GM23338 (cell line): ENCODE measurements around the gene RPUSD1.

Experiments used
- CREB1 ChIP-seq: fragments of 250-450 bp; sonication (Bioruptor Pico); IDR thresholded peaks from 2 replicates; pipeline ENCODE4 v1.5.0; 2020; ENCODE audit warnings: low read depth, mild to moderate bottlenecking, moderate library complexity
- CTCF ChIP-seq, 2 experiments: fragments of 200-600 bp in 1 of 2; sonication (generic) in 1 of 2; conservative IDR thresholded peaks; 2 replicates each; pipeline versions ENCODE4 v1.5.1 to v1.6.1; 2016 to 2017; ENCODE audit warnings: antibody characterized with exemption in 2 of 2, low read depth in 2 of 2, mild to moderate bottlenecking in 2 of 2, moderate library complexity in 1 of 2
- ETS1 ChIP-seq: IDR thresholded peaks from 2 replicates; pipeline ENCODE4 v1.6.1; 2016; ENCODE audit warnings: antibody characterized with exemption
- EZH2 ChIP-seq: fragments of 200-600 bp; sonication (generic); IDR thresholded peaks from one replicate; pipeline ENCODE4 v1.8.0; 2017; ENCODE audit warnings: antibody characterized with exemption, mild to moderate bottlenecking, low read depth; ENCODE audit not compliant: unreplicated experiment
- EZH2phosphoT487 ChIP-seq: fragments of 200-600 bp; sonication (generic); IDR thresholded peaks from one replicate; pipeline ENCODE4 v1.8.1; 2018; ENCODE audit warnings: antibody characterized with exemption; ENCODE audit not compliant: unreplicated experiment
- POLR2AphosphoS5 ChIP-seq: IDR thresholded peaks from 2 replicates; pipeline ENCODE4 v1.6.1; 2016; ENCODE audit warnings: antibody characterized with exemption, low read depth
- ZNF462 ChIP-seq: fragments of 250-450 bp; sonication (Bioruptor Pico); IDR thresholded peaks from 2 replicates; pipeline ENCODE4 v1.5.0; 2020; ENCODE audit warnings: mild to moderate bottlenecking, moderate library complexity

- TF ChIP-seq CTCF (conservative IDR thresholded peaks at IDR 0.05; ENCODE audit: low read depth in 2 of 2): peak; percentile 62 to 73
- no peak for TF ChIP-seq EZH2phosphoT487
- TF ChIP-seq EZH2: no peak
- no peak for TF ChIP-seq ETS1
- no peak for TF ChIP-seq CREB1 (CRISPR knock-in tag)
- TF ChIP-seq ZNF462: no peak
- no peak for TF ChIP-seq POLR2AphosphoS5
Measured at GRCh38 chr16:745739-746138, 42.4 kb downstream of the RPUSD1 start.
